Bronchial epithelial cell (primary cell): ENCODE results near the gene FAM83C. TPM values are rescaled to one million over a fixed set of nuclear protein-coding genes. Genes with fewer than 3 reads are reported as not detected.
"Not testable (repeated sequence)": the region's sequence is repeated elsewhere in the genome, so short reads cannot be mapped to it uniquely, and the experiment has no call there.

Experiments
- DNase-seq: peaks from one replicate; pipeline ENCODE4 v3.0.0-alpha.2; 2010; ENCODE audit warnings: low read depth
- FAIRE-seq: peaks from 2 replicates; lab custom pipeline; 2011; peaks lifted over from hg19 to GRCh38; lab: Jason Lieb, UNC
- H3K27me3 ChIP-seq: 2 replicates; pipeline ENCODE4 v1.5.1; 2011; ENCODE audit warnings: low read length; ENCODE audit not compliant: control insufficient read depth, insufficient read depth
- H3K36me3 ChIP-seq: 2 replicates; pipeline ENCODE4 v1.5.1; 2011; ENCODE audit warnings: low read length; ENCODE audit not compliant: control insufficient read depth, insufficient read depth
- H3K4me3 ChIP-seq: 2 replicates; pipeline ENCODE4 v1.5.1; 2011; ENCODE audit warnings: mild to moderate bottlenecking, low read depth, low read length, control low read depth
- total RNA-seq: library from RNA; depleted of rRNA; stranded (reverse); fragments of >200 nt; gene quantifications from 2 replicates; pipeline ENCODE4 v1.2.1, GENCODE V29; 2014
- TF ChIP-seq, protein P1 (sequence below): IDR thresholded peaks from 2 replicates; pipeline ENCODE4 v1.5.1; 2011; ENCODE audit warnings: mild to moderate bottlenecking, moderate library complexity, low read length, control low read depth, inconsistent platforms; ENCODE audit not compliant: insufficient read depth, severe bottlenecking

FAM83C gene
- total RNA-seq, 1 donor from 2014 or later: 0.26 TPM

DNA sequence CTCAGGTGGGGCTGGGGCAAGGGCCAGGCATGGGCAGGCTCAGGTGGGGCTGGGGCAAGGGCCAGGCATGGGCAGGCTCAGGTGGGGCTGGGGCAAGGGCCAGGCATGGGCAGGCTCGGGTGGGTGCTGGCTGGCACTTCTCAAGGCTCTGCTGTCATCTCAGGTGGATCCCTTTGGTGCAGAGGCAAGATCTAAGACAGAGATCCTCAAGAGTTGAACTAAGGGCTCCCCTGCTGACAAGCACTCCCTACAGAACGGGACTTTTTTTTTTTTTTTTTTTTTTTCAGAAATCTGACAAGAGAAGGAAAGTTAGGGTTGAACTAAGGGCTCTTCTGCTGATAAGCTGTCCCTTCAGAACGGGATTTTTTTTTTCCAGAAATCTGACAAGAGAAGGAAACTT, 39.2 kb downstream of the FAM83C start:
- H3K36me3 ChIP-seq: no peaks in the 10 kb centered on the region
- H3K27me3 ChIP-seq: no peaks in the 10 kb centered on the region
- no peak overlapping the region for H3K4me3 ChIP-seq
- TF ChIP-seq, protein P1, sequence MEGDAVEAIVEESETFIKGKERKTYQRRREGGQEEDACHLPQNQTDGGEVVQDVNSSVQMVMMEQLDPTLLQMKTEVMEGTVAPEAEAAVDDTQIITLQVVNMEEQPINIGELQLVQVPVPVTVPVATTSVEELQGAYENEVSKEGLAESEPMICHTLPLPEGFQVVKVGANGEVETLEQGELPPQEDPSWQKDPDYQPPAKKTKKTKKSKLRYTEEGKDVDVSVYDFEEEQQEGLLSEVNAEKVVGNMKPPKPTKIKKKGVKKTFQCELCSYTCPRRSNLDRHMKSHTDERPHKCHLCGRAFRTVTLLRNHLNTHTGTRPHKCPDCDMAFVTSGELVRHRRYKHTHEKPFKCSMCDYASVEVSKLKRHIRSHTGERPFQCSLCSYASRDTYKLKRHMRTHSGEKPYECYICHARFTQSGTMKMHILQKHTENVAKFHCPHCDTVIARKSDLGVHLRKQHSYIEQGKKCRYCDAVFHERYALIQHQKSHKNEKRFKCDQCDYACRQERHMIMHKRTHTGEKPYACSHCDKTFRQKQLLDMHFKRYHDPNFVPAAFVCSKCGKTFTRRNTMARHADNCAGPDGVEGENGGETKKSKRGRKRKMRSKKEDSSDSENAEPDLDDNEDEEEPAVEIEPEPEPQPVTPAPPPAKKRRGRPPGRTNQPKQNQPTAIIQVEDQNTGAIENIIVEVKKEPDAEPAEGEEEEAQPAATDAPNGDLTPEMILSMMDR: no peak
- no peak for DNase-seq
- no peak for FAIRE-seq

- H3K4me3 ChIP-seq, DNase-seq, H3K27me3 ChIP-seq, FAIRE-seq, H3K36me3 ChIP-seq: not testable (repeated sequence)
Measured at GRCh38 chr20:35252598-35252997, 39.6 kb downstream of the FAM83C start.

DNA sequence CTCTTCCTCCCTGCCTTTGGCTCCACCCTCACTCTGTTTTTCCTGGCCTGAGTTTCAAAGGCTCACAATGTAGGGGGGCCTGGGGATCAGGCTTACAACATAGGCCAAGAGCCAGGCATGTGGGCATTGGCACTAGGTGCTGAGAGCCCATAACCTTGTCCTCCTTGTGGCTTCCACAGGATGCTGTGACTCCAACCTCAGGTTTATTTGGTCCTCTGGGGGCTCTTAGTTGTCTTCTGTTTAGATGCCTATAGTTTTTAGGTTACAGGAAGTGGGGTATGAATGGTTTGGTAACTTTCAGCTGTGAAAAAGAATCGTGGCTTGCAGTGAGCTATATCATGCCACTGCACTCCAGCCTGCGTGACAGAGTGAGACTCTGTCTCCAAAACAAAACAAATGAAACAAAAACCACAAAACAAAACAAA, 40.2 kb downstream of the FAM83C start:
- FAIRE-seq: no peak
- TF ChIP-seq, protein P1: no peak
- no peak for DNase-seq
- H3K27me3 ChIP-seq: no peaks in the 10 kb centered on the region
- no peak overlapping the region for H3K4me3 ChIP-seq
- H3K36me3 ChIP-seq: no peaks in the 10 kb centered on the region

- peak; percentile 96 for FAIRE-seq
- DNase-seq: no peak
- H3K4me3 ChIP-seq: no peak overlapping the region
Measured at GRCh38 chr20:35251613-35251940, 40.6 kb downstream of the FAM83C start.

GRCh38 chr20:35248641-35249475, 43.4 kb downstream of the FAM83C start:
- Histone ChIP-seq H3K4me3 (no peak overlapping the region), H3K36me3 (no peaks in the 10 kb centered on the region), H3K27me3 (no peaks in the 10 kb centered on the region)
- FAIRE-seq (peak; percentile 40), DNase-seq (no peak)
- TF ChIP-seq, protein P1: no peak

More at GRCh38 chr20:35251613-35251940, 40.6 kb downstream of the FAM83C start:
- H3K36me3 ChIP-seq: no peaks in the 10 kb centered on the region
- TF ChIP-seq, protein P1: no peak
- H3K27me3 ChIP-seq: no peaks in the 10 kb centered on the region

GRCh38 chr20:35246723-35247122, 45.5 kb downstream of the FAM83C start:
- Histone ChIP-seq H3K27me3 (no peaks in the 10 kb centered on the region), H3K4me3 (no peak overlapping the region), H3K36me3 (no peaks in the 10 kb centered on the region)
- FAIRE-seq (peak; percentile 55), DNase-seq (no peak)
- TF ChIP-seq, protein P1: no peak
